Measurements from ENCODE around the gene GXYLT2.

Gene GXYLT2

DNA sequence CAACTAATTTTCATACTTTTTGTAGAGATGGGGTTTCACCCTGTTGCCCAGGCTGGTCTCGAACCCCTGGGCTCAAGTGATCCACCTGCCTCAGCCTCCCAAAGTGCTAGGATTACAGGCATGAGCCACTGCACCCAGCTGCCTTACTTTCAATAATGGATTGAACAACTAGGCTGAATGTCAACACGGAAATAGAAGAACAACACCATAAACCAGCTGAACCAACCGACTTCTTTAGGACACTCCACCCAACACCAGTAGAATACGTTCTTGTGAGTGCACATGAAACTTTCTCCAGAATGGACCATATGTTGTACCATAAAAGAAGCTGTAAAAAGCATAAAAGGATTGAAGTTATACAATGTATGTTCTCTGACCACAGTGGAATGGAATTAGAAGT is 42.9 kb downstream of the GXYLT2 start:
- Histone ChIP-seq H3K27me3 (ENCODE audit: control insufficient read depth in 2 of 2, insufficient read depth in 2 of 2, low read length in 2 of 2) (no peaks in the 10 kb centered on the region), H3K9ac (ENCODE audit: low read depth in 1 of 2, low read length in 2 of 2) (no peak overlapping the region), H3K4me1 (ENCODE audit: control insufficient read depth in 2 of 2, insufficient read depth in 2 of 2, low read length in 2 of 2) (peaks cover 0 to 9% of the 10 kb centered on the region in 2 donors), H3K9me3 (ENCODE audit: control insufficient read depth in 2 of 2, low read length in 2 of 2) (no peaks in the 10 kb centered on the region), H3K4me3 (ENCODE audit: low read length in 2 of 2) (no peak overlapping the region), H3K27ac (ENCODE audit: low read depth in 2 of 2, low read length in 2 of 2) (peak overlapping the region in 1 of 2 donors; percentile 22), H3K36me3 (ENCODE audit: control insufficient read depth in 2 of 2, insufficient read depth in 2 of 2, low read length in 2 of 2) (no peaks in the 10 kb centered on the region)

DNA sequence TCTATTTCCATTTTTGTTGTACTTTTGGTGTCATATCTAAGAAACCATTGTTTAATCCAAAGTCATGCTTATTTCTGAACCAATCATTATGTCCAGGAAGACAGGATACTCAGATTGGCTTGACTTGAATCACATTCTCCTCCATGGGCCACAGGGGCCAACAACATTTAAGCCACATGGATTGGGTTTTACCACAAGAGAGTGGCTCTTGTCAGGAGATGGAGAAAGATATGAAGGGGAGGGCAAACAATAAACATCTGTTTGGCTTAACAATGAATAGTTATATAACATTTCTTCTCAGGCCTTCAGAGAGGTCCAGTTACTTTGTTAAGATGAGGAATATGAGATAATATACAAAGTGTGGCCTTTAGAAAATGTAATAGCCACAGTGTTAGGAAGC is 44.6 kb downstream of the GXYLT2 start:
- H3K27me3 ChIP-seq (ENCODE audit: control insufficient read depth in 2 of 2, insufficient read depth in 2 of 2, low read length in 2 of 2): no peaks in the 10 kb centered on the region
- H3K9me3 ChIP-seq (ENCODE audit: control insufficient read depth in 2 of 2, low read length in 2 of 2): no peaks in the 10 kb centered on the region
- H3K4me1 ChIP-seq (ENCODE audit: control insufficient read depth in 2 of 2, insufficient read depth in 2 of 2, low read length in 2 of 2): peaks cover 0 to 9% of the 10 kb centered on the region in 2 donors
- H3K9ac ChIP-seq (ENCODE audit: low read depth in 1 of 2, low read length in 2 of 2): no peak overlapping the region
- no peak overlapping the region for H3K4me3 ChIP-seq (ENCODE audit: low read length in 2 of 2)
- H3K36me3 ChIP-seq (ENCODE audit: control insufficient read depth in 2 of 2, insufficient read depth in 2 of 2, low read length in 2 of 2): no peaks in the 10 kb centered on the region
- H3K27ac ChIP-seq (ENCODE audit: low read depth in 2 of 2, low read length in 2 of 2): no peak overlapping the region

DNA sequence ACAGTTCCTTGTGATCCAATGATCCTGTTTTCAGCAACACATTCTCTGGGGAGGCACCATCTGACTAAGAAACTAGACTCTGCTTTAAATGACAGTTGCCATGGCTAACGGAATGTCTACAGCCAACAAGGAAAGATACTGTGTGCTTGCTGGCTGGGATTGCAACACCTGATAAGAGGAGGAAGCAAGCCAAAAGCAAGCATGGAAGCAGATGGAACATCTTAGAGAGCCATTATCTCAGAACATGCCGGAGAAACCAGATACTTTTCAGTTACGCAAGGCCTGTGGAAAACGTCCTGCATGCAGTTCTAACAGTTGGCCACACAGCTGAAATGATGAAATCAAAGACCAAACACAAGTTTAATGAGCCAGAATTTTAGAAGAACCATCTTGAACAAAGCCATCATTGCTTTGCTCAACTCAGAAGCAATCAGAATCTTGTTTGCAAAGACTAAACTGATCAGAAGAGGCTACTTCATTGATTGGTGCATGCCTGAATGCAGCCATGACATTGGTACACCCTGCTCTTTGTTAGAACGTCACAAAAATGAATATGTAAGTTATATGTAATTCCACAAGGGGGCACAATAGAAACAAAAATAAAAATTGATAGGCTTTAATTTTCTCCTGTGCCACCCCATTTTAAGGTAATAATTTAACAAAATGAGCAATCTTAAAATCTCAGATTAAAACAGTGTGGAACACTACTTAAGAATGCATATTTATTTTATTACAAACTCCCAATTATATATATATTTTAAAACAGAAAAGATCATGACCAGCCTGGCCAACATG is 50.8 kb downstream of the GXYLT2 start:
- H3K36me3 ChIP-seq (ENCODE audit: control insufficient read depth in 2 of 2, insufficient read depth in 2 of 2, low read length in 2 of 2): no peaks in the 10 kb centered on the region
- no peaks in the 10 kb centered on the region for H3K9me3 ChIP-seq (ENCODE audit: control insufficient read depth in 2 of 2, low read length in 2 of 2)
- H3K27ac ChIP-seq (ENCODE audit: low read depth in 2 of 2, low read length in 2 of 2): no peak overlapping the region
- H3K4me1 ChIP-seq (ENCODE audit: control insufficient read depth in 2 of 2, insufficient read depth in 2 of 2, low read length in 2 of 2): peaks cover 0 to 7% of the 10 kb centered on the region in 2 donors
- no peak overlapping the region for H3K4me3 ChIP-seq (ENCODE audit: low read length in 2 of 2)
- no peak overlapping the region for H3K9ac ChIP-seq (ENCODE audit: low read depth in 1 of 2, low read length in 2 of 2)
- H3K27me3 ChIP-seq (ENCODE audit: control insufficient read depth in 2 of 2, insufficient read depth in 2 of 2, low read length in 2 of 2): no peaks in the 10 kb centered on the region

DNA sequence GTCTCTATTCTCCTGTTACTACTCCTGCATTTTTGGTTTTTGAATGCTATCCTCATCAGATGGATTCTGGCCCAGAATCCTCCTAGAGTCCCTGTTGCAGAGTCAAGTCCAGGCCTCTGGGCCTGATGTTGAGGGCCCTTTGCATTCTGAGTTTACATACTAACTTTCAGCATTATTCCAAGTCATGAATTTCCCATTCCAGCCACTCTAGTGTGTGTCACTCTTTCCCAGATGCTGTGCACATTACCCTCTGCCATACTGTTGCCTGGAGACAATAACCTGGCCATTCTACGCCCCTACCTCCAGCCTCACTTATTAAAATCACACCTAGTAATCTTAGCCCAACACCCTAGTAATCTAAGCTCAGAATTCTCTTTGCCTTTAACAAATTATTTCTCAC is 53.4 kb downstream of the GXYLT2 start:
- no peak overlapping the region for H3K27ac ChIP-seq (ENCODE audit: low read depth in 2 of 2, low read length in 2 of 2)

DNA sequence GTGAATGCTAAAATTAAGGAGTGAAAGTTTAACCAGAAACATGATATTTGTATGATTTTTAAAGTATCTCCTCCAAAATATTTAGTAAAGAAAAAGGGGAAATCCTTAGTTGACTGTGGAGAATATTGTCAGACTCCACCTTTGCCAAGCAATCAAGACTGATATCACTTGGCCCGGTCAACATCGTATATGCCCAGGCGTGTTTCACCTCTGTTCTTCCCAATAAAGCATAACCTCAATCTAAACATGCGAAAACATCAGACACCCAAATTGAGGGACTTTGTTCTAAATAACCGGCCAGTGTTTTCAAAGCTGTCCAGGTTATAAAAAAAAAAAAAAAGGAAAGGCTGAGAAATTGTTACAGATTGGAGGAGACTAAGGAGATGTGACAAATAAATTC is 54.6 kb downstream of the GXYLT2 start:
- Histone ChIP-seq H3K36me3 (ENCODE audit: control insufficient read depth in 2 of 2, insufficient read depth in 2 of 2, low read length in 2 of 2) (no peaks in the 10 kb centered on the region), H3K4me3 (ENCODE audit: low read length in 2 of 2) (no peak overlapping the region)

More for the DNA sequence above, 53.4 kb downstream of the GXYLT2 start:
- Histone ChIP-seq H3K36me3 (ENCODE audit: control insufficient read depth in 2 of 2, insufficient read depth in 2 of 2, low read length in 2 of 2) (no peaks in the 10 kb centered on the region), H3K9me3 (ENCODE audit: control insufficient read depth in 2 of 2, low read length in 2 of 2) (no peaks in the 10 kb centered on the region), H3K4me3 (ENCODE audit: low read length in 2 of 2) (no peak overlapping the region), H3K9ac (ENCODE audit: low read depth in 1 of 2, low read length in 2 of 2) (no peak overlapping the region), H3K4me1 (ENCODE audit: control insufficient read depth in 2 of 2, insufficient read depth in 2 of 2, low read length in 2 of 2) (peaks cover 0 to 7% of the 10 kb centered on the region in 2 donors), H3K27me3 (ENCODE audit: control insufficient read depth in 2 of 2, insufficient read depth in 2 of 2, low read length in 2 of 2) (no peaks in the 10 kb centered on the region)

DNA sequence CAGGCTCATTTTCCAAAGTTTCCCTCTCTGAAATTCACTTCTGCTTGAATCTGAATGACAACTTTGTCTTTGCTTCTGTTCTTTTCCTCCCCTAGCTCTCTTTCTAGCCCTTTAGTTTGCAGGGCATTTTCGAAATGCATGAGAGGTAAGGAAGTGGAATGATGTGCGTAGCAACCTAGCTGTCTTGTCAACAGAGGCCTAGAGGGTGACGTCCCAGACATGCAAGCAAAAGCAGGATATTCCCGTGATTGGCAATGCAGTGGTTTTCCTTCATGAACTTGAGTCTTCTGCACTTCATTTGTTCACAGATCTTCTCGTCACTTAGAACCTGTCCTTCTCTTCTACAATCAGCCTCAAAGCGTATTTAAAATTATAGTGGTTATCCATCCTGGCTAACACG is 56.9 kb downstream of the GXYLT2 start:
- Histone ChIP-seq H3K4me3 (ENCODE audit: low read length in 2 of 2) (no peak overlapping the region), H3K4me1 (ENCODE audit: control insufficient read depth in 2 of 2, insufficient read depth in 2 of 2, low read length in 2 of 2) (peaks cover 0 to 11% of the 10 kb centered on the region in 2 donors), H3K27ac (ENCODE audit: low read depth in 2 of 2, low read length in 2 of 2) (no peak overlapping the region), H3K9ac (ENCODE audit: low read depth in 1 of 2, low read length in 2 of 2) (no peak overlapping the region), H3K27me3 (ENCODE audit: control insufficient read depth in 2 of 2, insufficient read depth in 2 of 2, low read length in 2 of 2) (no peaks in the 10 kb centered on the region), H3K36me3 (ENCODE audit: control insufficient read depth in 2 of 2, insufficient read depth in 2 of 2, low read length in 2 of 2) (no peaks in the 10 kb centered on the region), H3K9me3 (ENCODE audit: control insufficient read depth in 2 of 2, low read length in 2 of 2) (no peaks in the 10 kb centered on the region)

More for the DNA sequence above, 54.6 kb downstream of the GXYLT2 start:
- H3K27ac ChIP-seq (ENCODE audit: low read depth in 2 of 2, low read length in 2 of 2): no peak overlapping the region
- H3K27me3 ChIP-seq (ENCODE audit: control insufficient read depth in 2 of 2, insufficient read depth in 2 of 2, low read length in 2 of 2): no peaks in the 10 kb centered on the region
- H3K9ac ChIP-seq (ENCODE audit: low read depth in 1 of 2, low read length in 2 of 2): no peak overlapping the region
- peaks cover 0 to 7% of the 10 kb centered on the region in 2 donors for H3K4me1 ChIP-seq (ENCODE audit: control insufficient read depth in 2 of 2, insufficient read depth in 2 of 2, low read length in 2 of 2)
- H3K9me3 ChIP-seq (ENCODE audit: control insufficient read depth in 2 of 2, low read length in 2 of 2): no peaks in the 10 kb centered on the region

DNA sequence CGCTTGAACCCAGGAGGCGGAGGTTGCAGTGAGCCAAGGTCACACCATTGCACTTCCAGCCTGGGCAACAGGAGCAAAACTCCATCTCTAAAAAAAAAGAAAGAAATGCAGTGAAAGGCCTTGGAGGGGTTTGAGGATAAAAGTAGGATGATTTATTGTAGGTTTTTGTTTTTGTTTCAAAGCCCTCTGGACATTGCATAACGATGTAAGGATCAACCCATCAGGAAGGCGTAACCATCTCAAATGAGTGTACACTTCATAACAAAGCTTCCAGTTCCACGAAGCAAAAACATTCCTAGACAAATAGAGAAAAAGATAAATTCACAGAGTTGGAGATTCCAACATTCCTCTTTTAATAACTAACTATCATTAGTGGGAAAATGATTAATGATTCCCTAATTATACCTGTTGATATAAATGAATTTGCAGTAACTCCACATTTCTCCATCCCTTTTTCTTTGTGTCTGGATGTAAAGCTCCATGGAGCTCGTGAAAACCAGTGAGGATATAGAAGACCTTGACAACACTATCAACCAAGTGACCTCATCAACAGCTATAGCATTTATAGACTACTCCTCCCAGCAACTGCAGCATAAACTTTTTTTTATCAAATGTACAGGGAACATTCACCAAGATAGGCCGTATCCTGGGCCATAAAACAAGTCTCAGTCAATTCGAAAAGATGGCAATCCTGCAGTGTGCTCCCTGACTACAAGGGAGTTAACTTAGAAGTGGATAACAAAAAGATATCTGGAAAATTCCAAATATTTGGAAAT is 60.1 kb downstream of the GXYLT2 start:
- no peaks in the 10 kb centered on the region for H3K36me3 ChIP-seq (ENCODE audit: control insufficient read depth in 2 of 2, insufficient read depth in 2 of 2, low read length in 2 of 2)
- no peaks in the 10 kb centered on the region for H3K9me3 ChIP-seq (ENCODE audit: control insufficient read depth in 2 of 2, low read length in 2 of 2)
- peaks cover 0 to 7% of the 10 kb centered on the region in 2 donors for H3K4me1 ChIP-seq (ENCODE audit: control insufficient read depth in 2 of 2, insufficient read depth in 2 of 2, low read length in 2 of 2)
- no peak overlapping the region for H3K4me3 ChIP-seq (ENCODE audit: low read length in 2 of 2)
- H3K27ac ChIP-seq (ENCODE audit: low read depth in 2 of 2, low read length in 2 of 2): no peak overlapping the region
- H3K27me3 ChIP-seq (ENCODE audit: control insufficient read depth in 2 of 2, insufficient read depth in 2 of 2, low read length in 2 of 2): no peaks in the 10 kb centered on the region
- H3K9ac ChIP-seq (ENCODE audit: low read depth in 1 of 2, low read length in 2 of 2): no peak overlapping the region

DNA sequence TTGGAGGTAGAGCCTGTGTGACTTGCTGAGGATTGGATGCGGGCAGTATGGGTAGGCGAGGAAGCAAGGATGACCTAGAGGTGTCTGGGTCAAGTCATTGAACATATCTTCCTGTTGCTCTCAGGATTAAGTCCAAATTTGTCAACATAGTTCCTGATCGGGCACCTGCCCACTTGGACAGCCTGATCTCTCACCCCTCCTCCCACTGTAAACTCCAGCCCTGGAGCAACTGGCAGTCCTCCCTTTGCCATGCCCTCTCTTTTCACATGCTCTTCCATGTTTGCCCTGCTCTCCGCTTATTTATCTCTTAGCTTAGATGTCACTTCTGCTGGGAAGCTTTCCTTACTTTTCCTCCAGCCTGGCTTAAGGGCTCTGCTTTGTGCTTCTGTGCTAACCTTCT is 61.2 kb downstream of the GXYLT2 start:
- Histone ChIP-seq H3K27me3 (ENCODE audit: control insufficient read depth in 2 of 2, insufficient read depth in 2 of 2, low read length in 2 of 2) (no peaks in the 10 kb centered on the region), H3K9me3 (ENCODE audit: control insufficient read depth in 2 of 2, low read length in 2 of 2) (no peaks in the 10 kb centered on the region), H3K9ac (ENCODE audit: low read depth in 1 of 2, low read length in 2 of 2) (no peak overlapping the region), H3K4me1 (ENCODE audit: control insufficient read depth in 2 of 2, insufficient read depth in 2 of 2, low read length in 2 of 2) (peaks cover 0 to 5% of the 10 kb centered on the region in 2 donors), H3K27ac (ENCODE audit: low read depth in 2 of 2, low read length in 2 of 2) (peak overlapping the region in 1 of 2 donors; percentile 13), H3K4me3 (ENCODE audit: low read length in 2 of 2) (no peak overlapping the region), H3K36me3 (ENCODE audit: control insufficient read depth in 2 of 2, insufficient read depth in 2 of 2, low read length in 2 of 2) (no peaks in the 10 kb centered on the region)

DNA sequence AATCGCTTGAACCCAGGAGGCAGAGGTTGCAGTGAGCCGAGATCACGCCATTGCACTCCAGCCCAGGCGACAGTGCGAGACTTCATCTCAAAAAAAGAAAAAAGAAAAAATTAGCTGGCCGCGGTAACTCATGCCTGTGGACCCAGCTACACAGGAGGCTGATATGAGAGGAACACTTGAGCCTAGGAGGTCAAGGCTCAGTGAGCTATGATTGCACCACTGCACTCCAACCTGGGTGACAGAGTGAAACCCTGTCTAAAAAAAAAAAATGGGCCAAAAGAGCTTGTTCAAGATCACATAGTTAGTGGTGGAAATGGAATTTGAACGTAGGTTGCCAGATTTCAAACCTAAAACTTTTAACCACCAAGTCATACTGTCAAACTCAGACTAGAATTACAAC is 62.5 kb downstream of the GXYLT2 start:
- Histone ChIP-seq H3K9ac (ENCODE audit: low read depth in 1 of 2, low read length in 2 of 2) (no peak overlapping the region), H3K27ac (ENCODE audit: low read depth in 2 of 2, low read length in 2 of 2) (no peak overlapping the region), H3K36me3 (ENCODE audit: control insufficient read depth in 2 of 2, insufficient read depth in 2 of 2, low read length in 2 of 2) (no peaks in the 10 kb centered on the region), H3K27me3 (ENCODE audit: control insufficient read depth in 2 of 2, insufficient read depth in 2 of 2, low read length in 2 of 2) (no peaks in the 10 kb centered on the region), H3K4me3 (ENCODE audit: low read length in 2 of 2) (no peak overlapping the region), H3K4me1 (ENCODE audit: control insufficient read depth in 2 of 2, insufficient read depth in 2 of 2, low read length in 2 of 2) (peaks cover 0 to 5% of the 10 kb centered on the region in 2 donors), H3K9me3 (ENCODE audit: control insufficient read depth in 2 of 2, low read length in 2 of 2) (no peaks in the 10 kb centered on the region)

DNA sequence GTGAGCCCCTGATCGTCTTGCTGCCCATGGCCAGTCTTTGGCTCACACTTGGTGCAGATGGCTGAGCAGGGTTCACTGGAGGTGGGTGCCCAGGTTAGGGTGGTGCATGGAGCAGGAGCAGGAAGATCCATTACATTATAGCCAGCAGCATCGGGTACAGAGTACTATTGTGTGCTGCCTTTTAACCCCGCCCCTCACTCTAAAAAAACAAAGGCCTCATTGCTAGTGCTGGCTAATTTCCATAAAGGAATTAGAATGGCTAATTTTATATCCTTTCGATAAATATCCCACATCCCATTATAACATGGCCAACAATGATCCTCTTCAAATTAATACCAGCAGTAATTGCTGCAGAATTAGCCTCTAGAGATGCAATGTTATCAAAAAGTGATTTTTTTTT is 63.0 kb downstream of the GXYLT2 start:
- Histone ChIP-seq H3K4me3 (ENCODE audit: low read length in 2 of 2) (no peak overlapping the region), H3K27ac (ENCODE audit: low read depth in 2 of 2, low read length in 2 of 2) (no peak overlapping the region), H3K4me1 (ENCODE audit: control insufficient read depth in 2 of 2, insufficient read depth in 2 of 2, low read length in 2 of 2) (peaks cover 0 to 5% of the 10 kb centered on the region in 2 donors), H3K27me3 (ENCODE audit: control insufficient read depth in 2 of 2, insufficient read depth in 2 of 2, low read length in 2 of 2) (no peaks in the 10 kb centered on the region), H3K9me3 (ENCODE audit: control insufficient read depth in 2 of 2, low read length in 2 of 2) (no peaks in the 10 kb centered on the region), H3K36me3 (ENCODE audit: control insufficient read depth in 2 of 2, insufficient read depth in 2 of 2, low read length in 2 of 2) (no peaks in the 10 kb centered on the region), H3K9ac (ENCODE audit: low read depth in 1 of 2, low read length in 2 of 2) (no peak overlapping the region)

Measured in mucosa of rectum (tissue), 2 donors.